ENCODE data around the gene TRAFD1.

TRAFD1 gene

GRCh38 chr12:112159146-112159541, 33.8 kb downstream of the TRAFD1 start:
- DNase-seq, result no peak

- no peak for DNase-seq
Measured at GRCh38 chr12:112160611-112161010, 35.3 kb downstream of the TRAFD1 start.

- no peak for DNase-seq
Measured at GRCh38 chr12:112161711-112162110, 36.4 kb downstream of the TRAFD1 start.

- no peak for DNase-seq
Measured at GRCh38 chr12:112162241-112162790, 37.0 kb downstream of the TRAFD1 start.

GRCh38 chr12:112163056-112163455, 37.7 kb downstream of the TRAFD1 start:
- no peak for DNase-seq

GRCh38 chr12:112163471-112163991, 38.2 kb downstream of the TRAFD1 start:
- no peak for DNase-seq

GRCh38 chr12:112164011-112164660, 38.8 kb downstream of the TRAFD1 start:
- no peak for DNase-seq

GRCh38 chr12:112165624-112166023, 40.3 kb downstream of the TRAFD1 start:
- DNase-seq, result no peak

GRCh38 chr12:112166051-112167015, 41.0 kb downstream of the TRAFD1 start:
- DNase-seq, result no peak

GRCh38 chr12:112167031-112167461, 41.7 kb downstream of the TRAFD1 start:
- DNase-seq, result no peak

GRCh38 chr12:112167718-112168525, 42.6 kb downstream of the TRAFD1 start:
- DNase-seq, result no peak

- DNase-seq, result no peak
Measured at GRCh38 chr12:112168561-112168971, 43.2 kb downstream of the TRAFD1 start.

- no peak for DNase-seq
Measured at GRCh38 chr12:112169161-112169872, 44.0 kb downstream of the TRAFD1 start.

GRCh38 chr12:112169966-112170365, 44.6 kb downstream of the TRAFD1 start:
- no peak for DNase-seq

- peak; percentile 29 for DNase-seq
Measured at GRCh38 chr12:112170376-112170775, 45.0 kb downstream of the TRAFD1 start.

GRCh38 chr12:112170971-112171596, 45.7 kb downstream of the TRAFD1 start:
- no peak for DNase-seq

GRCh38 chr12:112172556-112173324, 47.4 kb downstream of the TRAFD1 start:
- DNase-seq, result no peak

- DNase-seq, result no peak
Measured at GRCh38 chr12:112175361-112176155, 50.2 kb downstream of the TRAFD1 start.

GRCh38 chr12:112176321-112177010, 51.1 kb downstream of the TRAFD1 start:
- DNase-seq, result no peak
